Measurements from ENCODE around the gene SH3RF1.

SH3RF1 gene

DNA sequence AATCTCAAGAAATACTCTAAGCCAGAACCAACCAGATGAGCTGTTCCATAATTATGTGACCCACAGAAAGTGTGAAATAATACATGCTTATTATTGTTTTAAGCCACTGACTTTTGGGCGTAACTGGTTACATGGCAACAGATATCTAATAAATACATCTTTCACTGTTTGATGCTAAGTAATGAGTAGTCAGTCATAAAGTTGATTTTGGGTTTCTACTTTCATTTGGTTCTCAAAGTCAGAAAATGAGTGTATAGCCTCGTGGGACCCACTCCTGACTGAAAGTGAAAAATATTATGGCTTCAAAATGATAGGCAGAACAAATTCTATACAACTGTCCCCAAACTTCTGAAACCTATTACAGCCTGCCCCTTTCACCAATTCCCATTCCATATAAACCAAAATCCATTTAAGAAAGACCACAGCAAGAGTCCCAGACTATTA, 172.7 kb downstream of the SH3RF1 start:
- DNase-seq, result no peak

DNA sequence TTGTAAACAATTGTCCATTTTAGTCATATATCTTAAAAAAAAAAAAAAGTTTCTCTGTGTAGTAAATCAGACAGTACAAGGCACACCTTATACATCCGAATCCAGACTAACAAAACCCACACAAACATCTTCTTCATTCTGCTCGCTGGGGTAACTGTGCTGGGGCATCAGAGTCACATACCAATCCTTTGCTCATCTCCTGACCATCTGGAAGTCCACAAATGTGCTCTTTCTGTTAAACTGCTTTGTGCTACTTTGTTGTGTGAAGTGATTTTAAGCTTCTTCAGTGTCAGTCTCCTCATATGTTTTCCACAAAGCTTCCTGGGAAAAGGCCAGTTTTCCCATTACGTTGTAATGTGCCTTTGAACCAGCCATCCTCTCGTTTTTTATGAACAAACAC, 174.5 kb downstream of the SH3RF1 start:
- no peak for DNase-seq

DNA sequence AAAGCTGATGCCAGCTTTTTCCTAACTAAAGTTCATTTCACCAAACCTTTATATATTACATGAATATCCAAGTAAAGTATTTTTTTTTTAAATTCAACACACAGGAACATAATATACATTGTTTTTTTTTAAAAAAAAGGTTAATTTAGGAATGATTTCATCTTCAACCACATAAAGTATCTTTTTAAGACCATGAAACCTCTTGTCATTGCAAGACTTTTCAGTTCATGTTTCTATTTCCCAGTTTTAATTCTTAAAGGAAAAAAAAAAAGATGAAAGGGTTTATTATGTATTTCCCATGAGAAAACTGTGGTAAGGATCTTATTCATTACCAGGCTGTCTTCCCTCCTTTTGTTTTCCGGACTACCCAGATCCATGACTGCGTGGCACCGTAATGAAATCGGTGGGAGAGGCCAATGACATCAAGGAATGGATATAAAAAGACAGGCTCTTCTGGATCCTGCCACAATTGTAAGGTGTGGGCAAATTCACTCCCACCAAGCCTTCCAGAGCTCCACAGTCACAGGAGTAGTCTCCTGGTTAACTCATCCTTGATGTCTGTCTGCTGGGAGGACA, 176.0 kb downstream of the SH3RF1 start:
- DNase-seq, result no peak

DNA sequence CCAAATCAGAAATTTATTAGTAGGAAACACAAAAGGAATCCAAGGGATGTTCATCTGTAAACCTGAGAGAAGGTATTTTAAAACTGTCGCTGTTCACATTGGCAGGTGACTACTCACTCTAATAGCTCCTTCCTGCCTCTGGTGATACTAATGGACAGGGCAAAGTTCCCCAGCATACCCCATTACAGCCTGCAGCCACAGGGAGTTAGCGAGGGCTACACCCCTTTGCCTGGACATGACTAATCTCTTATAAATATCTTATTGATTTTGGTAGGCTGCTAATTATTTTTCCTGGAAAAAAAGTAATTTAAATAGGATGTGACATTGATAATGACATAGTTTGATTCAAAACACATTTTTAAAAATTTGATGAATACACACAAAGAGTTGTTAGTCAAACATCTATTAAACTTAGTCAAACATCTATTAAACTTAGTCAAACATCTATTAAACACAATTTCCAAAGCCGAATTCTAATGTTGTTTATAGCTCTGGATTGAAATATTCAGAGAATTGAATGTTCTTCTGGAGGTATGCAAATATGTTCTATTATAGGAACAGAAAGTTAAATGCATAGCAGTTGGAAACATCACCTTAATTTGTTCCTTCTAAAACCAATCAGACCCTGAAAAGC, 177.8 kb downstream of the SH3RF1 start:
- DNase-seq, result no peak

DNA sequence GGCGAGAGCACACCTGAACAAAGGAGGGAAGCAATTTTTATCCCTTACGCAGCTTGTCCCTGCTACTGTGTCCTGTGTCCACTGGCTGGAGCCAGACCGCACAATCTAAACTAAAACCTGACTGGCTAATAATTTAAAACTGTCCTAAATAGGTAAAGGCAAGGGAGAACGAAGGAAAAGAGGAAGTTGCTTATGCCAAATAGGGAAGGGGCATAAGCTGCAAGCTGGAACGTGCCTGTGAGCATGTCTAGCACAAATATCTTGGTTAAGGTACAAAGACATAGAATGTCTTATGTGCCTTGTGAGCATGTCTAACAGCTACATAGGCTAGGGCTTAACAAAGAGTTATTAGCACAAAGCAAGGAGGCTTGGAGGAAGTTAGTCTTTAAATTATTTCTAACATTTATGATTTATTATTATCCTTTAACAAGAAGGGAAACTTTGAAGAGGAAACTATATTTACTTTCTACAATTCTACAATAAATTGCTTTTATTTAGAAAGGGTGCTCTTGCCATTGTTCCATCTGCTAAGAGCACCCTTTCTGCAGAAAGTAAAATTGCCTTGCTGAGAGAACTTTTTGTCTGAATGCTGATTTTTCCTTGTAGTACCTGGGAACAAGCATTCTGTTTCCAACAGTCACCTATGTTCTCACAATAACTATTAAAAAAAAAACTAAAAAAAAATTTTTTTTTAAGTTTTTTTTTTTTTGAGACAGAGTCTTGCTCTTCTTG, 180.1 kb downstream of the SH3RF1 start:
- DNase-seq, result no peak

DNA sequence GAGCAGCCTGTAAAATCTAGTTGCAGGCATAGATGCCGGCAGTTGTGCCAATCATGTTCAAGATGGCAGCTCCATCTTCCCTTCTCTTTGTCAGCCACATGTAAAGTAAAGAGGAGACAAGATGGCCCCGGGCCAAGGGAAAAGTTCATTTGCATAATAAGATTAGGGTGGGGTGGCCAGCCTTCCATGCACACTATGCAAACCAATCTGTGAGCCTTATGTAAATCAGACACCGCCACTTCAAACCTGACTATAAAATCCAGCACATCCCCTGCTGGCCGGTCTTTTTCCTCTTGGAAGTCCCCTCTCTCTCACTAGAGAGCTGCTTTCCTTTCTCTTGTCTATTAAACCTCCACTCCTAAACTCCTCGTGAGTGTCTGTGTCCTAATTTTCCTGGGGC, 181.8 kb downstream of the SH3RF1 start:
- no peak for DNase-seq

DNA sequence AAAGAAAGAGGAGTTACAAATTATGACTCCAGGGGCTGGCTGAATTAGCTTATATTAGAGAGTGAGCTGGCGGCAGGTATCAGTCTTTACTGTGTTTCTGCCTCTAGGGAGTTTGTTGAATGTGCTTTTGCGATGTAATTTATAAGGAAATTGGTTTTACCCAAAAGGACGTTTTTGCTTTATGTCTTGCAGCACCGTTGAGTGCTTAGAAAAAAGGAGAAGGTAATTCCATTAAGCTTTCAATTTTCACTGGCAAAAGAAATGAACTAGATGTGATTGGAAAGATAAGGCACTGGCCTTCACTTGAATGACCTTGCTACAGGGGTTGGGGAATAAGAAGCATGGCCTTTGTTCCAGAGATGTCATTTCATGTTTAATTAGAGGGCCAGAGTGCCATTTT, 185.8 kb downstream of the SH3RF1 start:
- DNase-seq, result no peak

DNA sequence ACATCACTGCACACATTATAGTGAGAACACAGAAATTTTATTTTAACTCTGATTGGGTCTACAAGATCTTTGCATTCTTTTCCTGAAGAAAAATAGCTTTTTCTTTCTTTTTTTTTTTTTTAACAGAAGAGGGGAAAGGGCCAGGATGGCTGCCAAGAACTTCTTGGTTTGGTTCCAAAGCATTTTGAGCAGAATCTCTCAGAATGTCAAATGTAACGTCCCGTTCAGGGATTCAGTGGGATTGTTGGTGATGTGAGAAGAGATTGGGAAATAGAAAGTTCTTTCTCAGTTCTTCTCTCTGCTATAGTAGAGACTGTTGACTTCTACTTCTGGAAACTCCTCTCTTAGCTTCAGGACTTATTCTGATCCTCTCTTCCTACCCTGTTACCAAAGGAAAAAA, 189.8 kb downstream of the SH3RF1 start:
- no peak for DNase-seq

DNA sequence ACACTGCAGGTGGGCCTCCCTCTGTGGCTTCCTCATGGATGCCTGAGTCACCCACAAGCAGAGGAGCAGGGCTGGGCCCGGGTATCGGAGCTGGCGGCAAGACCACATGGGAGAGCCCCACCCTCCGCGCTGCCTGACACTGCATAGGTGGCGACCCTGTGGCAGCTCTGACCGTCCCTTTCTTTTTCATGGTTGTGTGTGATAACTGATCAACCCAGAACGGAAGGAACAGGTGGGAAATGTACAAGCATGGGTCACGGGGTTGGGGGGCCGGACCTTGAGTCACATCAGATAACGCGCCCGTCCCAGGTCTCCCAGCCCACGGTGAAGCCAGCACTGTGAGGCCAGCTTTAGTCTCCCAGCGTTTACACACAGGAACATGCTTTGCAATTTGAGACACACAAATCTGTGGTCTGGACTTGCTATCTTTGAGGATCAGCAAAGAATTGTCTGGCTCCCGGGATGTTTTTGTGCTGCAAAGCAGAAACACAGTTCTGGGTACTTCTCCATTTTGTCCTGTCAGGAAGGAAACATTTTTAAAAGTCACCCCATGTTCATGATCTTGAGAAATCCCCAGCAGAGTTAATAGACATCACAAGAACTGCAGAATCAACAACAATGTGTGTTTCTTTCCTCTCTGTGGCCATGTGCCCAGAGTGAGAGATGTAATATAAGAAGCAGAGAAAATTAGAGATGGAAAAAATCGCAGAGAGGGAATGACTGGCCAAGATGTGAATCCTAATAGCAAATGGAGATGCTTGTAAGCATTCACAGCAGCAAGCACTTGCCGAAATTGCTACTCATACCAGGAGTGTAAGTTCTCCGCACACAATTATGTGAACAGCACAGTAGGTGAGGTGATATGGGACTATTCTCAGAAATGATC, 190.6 kb downstream of the SH3RF1 start:
- no peak for DNase-seq

DNA sequence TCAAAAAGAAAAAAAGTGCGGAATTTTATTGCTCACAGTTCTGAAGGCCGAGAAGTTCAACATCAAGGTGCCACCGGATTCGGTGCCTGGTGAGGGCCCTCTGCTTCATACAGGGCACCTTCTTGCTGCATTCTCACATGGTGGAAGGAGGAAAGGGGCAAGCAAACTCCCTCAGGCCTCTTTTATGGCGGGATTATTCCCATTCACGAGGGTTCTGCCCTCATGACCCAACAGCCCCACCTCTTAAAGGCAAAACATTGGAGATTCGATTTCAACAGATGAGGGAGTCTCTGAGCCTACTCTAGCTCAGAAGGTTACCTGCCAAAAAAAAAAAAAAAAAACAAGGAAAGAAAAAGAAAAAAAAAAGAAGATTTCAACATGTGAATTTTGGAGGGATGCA, 196.6 kb downstream of the SH3RF1 start:
- no peak for DNase-seq

DNA sequence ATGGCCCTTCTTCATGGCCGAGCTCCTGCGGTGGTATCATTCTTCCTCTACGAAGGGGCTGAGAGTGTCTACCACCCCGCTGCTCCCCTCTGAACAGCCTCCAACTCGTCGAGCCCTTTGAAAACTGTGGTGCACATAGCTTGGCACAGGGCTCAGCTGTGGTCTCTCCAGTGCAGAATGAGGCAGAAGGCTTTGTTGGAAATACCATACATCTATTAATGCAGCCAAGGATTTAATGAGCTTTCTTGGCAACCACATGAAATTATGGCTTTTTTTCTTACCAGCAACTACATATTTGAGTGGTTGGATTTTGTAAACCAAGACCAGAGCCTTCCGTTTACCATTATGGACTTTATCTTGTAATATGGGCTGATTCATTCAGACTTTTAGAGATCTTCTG, 199.0 kb downstream of the SH3RF1 start:
- DNase-seq, result no peak

DNA sequence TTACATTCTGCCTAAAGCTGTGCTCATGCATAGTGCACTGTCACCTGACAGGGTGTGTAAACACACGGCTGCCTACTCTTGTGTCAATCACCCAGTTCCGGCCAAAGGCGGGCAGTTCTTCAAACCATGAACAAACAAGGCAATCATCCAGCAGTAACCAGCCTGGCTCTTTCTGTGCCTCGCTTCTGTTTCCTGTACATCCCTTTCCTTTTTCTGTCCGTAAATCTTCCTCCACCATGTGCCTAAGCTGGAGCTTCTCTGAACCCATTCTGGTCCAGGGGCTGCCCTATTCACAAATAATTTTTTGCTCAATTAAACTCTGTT, 199.9 kb downstream of the SH3RF1 start:
- peak; percentile 72 for DNase-seq

DNA sequence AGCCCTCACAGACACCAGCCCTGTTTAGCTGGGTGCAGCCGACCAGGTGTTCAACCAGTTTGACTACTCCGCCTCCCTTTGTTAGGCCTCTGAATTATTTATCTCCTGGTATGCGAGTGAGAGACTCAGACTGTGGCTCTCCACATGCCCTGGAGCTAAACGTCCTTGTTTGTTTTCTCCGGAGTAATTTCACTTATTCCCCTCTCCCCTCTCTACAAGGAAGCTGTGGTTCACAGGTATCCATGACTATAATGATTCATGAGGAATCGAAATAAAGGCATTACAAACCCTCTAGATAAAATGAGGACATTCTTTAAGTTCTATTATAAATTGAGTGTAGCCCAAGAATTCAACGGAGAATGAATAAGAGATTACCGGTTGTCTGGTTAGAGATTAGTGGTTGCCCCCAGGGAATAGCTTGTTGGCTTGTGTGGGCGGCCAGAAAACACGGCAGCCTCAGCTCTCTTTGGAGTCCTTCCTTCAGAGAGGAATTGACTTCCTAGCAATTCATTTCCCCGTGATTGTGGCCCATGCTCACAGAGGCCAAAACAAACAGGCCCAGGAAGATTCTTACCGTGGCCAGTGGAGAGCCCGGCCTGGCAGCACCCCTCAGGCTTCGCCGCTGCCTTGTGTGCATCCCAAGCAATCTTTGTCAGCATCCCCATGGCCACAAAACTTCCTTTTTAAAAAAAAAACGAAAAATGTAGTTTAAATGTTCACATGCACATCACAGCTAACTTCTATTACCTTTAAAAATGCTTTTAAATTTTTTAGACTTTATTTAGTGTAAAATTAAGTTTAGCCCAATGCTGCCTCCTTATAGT, 200.5 kb downstream of the SH3RF1 start:
- peak; percentile 53 for DNase-seq

DNA sequence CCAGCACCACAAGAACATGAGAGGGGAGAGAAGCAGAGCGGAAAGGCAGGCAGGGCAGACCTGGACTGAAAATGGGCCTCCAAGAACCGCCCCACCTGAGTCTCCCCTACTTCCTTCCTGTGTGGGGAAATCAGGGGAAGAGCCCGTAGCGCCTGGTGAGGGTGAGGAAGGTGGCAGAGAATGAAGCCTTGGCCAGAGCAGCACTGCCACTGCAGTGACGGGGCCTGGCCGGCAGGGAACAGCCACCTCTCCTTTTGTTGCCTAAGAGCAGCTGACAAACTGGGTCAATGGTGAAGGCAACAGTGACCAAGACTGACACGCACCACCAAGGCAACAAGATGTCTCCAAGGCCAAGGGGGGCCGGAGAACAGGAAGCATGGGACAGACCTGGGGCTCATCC, 202.3 kb downstream of the SH3RF1 start:
- DNase-seq, result no peak

DNA sequence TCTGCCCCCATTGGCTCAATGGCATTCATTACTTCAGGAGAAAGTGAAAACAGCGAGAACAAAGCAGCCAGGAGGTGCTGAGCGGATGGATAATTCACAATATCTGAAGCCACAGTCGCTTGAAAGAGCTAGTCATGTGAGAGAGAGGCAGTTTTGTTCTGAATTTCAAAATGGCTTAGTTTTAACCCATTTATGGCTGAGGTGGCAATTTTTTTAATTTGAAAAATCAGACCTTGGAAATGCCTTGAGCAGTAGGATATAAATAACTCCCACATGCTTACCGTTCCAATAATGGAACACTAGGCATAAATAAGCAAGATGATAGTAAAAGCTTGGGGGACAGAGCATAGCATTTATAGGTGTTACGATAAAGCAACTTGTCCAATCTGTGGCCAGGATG, 203.8 kb downstream of the SH3RF1 start:
- no peak for DNase-seq

DNA sequence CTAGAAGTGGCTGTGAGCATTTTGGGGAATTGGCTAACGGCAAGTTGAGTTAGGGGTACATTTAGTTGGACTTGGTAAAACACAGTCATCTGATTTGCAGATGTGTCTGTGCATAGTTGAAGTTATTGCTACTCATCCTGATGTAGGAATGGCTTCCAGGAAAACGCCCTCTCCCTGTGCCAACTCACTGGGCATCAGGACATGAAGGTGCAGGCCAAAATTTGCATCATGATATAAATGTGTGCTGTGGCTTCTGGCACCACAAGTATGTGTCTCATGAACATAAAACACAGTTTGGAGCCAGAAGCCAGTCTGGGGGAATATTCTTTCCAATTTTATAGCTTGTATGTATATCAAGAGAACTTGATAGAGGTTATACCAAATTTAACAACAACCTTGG, 206.5 kb downstream of the SH3RF1 start:
- DNase-seq, result no peak

DNA sequence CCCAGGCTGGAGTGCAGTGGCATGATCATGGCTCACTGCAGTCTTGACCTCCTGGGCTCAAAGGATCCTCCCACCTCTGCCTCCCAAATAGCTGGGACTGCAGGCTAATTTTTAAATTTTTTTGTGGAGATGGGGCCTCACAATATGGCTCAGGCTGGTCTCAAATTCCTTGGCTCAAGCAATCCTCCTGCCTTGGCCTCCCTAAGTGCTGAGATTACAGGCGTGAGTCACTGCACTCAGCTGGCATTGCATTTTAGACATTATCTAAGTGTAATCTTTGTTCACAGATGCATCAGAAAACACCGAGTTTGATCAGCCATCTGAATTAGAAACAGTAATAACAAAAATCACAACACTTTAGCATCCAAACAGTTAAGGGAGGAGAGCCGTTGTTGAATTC, 207.3 kb downstream of the SH3RF1 start:
- DNase-seq, result no peak

DNA sequence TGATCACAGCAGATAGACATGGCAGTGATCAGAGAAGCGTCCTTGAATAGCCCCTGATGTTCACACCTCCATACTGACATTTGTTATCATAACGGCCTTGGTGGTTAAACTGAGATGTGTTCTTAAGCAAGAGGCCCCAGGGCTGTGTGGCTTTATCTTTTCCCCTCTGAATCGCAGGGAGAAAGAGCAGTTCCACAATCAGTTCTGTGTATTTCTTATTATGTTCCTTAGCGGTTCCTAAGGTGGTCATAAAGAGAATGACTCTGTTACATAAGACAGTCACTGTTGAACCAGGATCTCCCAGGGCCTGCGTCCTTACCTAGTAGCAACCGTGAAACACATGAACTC, 207.9 kb downstream of the SH3RF1 start:
- no peak for DNase-seq

DNA sequence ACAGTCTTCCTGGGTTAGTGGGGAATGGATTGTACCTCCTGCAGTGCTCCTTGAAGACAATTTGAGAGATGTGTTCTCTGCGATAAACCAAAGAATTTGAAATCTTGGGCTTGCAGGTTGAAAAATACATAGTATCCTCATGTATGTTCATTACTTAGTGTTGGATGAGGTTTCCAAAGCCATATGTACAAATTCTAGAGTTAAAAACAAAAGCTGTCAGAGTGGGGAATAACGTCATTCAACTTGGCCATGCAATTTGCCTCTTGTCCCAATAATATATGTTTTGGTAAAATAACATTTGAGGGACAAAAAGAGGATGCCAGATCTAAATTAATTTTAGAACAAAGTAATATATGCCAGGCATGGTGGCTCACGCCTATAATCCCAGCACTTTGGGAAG, 209.4 kb downstream of the SH3RF1 start:
- DNase-seq, result no peak

DNA sequence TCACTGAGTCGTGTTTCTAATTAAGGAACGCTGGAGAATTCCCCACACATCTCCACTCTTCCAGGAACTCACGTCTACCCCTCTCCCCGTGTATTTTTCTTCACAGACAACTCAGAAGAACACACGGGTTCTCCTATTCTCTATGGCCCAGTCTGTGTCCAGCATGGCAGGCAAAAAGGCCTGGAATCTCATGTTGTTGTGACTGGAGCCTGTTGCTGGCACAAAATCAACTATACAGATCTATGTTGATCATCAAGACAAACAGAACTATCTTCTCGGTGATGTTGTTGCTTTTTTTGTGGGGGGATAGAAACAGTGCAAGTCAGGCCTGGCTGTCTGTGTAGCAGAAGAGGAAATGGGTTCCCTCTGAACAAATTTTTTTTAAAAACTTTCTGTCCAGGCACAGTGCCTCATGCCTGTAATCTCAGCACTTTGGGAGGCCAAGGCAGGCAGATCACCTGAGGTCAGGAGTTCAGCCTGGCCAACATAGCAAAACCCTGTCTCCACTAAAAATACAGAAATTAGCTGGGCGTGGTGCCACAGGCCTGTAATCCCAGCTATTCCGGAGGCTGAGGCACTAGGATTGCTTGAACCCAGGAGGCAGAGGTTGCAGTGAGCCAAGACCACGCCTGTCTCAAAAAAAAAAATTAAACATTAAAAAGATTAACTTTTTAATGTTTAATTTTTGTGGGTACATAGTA, 210.2 kb downstream of the SH3RF1 start:
- DNase-seq, result no peak

DNA sequence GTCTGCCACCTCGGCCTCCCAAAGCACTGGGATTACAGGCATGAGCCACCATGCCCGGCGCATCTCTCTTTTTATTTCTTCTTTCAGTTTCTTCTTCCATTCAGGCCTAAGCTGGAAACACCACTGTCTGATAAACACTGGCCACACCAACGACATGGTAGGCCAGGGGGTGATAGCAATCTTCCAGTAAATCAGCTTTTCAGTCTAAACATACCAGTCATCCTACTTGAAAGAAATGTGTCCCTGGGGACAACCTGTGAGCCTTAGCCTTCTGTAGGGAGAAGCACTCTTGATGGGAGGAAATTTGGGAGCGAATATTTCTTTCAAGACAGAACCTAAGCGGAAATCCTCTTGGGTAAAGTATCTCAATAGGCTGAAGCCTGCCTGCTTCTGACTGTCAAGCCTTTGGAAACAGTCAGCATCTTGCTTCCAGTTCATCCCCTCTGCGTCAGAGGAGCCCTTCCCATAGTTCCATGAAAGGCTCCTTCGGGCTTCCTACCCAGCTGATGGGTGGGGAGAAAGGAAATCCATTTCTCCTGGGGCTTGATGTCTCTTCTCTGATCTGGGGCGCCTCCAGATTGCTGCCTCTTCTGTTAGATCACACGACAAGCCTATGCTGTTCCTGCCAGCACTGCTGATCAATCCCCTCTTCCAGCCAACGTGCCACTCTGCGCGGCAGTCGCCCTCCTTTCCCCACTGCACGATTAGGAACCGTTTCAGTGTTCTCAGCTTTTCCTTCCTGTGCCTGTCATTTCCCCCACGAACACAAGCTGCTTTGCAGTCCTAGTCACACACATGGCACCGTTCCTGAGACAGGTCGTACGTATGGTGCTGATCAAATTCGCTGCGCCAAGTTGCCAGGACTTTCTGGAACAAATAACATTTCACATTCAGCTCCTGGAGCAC, 211.2 kb downstream of the SH3RF1 start:
- no peak for DNase-seq
